Esophagus mucosa (tissue), 1 donor: Measurements from ENCODE around the gene ADGRG2. TPM values are rescaled to one million over a fixed set of nuclear protein-coding genes. Genes with fewer than 3 reads are reported as not detected.
A peak's percentile ranks its signal among the peaks of the same experiment; 100 is the strongest.
"Not testable (repeated sequence)": the region's sequence is repeated elsewhere in the genome, so short reads cannot be mapped to it uniquely, and the experiment has no call there.

ENCODE experiments used
- ATAC-seq: fragments of 200-7000 bp; cut with Tn5 transposase; one replicate; pipeline ENCODE4 v1.9.1; 2020
- total RNA-seq: library from RNA; stranded (reverse); gene quantifications from one replicate; pipeline ENCODE4 v1.2.4, GENCODE V29; 2023
- donor health status: DM: yes; HTN: yes; CAD: no.

Gene ADGRG2
- total RNA-seq, 1 donor from 2014 or later, result 0.16 TPM

- no peak for ATAC-seq
Measured at GRCh38 chrX:19003756-19004155, 118.5 kb downstream of the ADGRG2 start.

- no peak for ATAC-seq
Measured at GRCh38 chrX:18998653-18999052, 123.6 kb downstream of the ADGRG2 start.

GRCh38 chrX:18997916-18998315 is 124.4 kb downstream of the ADGRG2 start:
- no peak for ATAC-seq

GRCh38 chrX:18996536-18996935 is 125.7 kb downstream of the ADGRG2 start:
- no peak for ATAC-seq

- peak; percentile 54 for ATAC-seq
Measured at GRCh38 chrX:18995221-18995620, 127.0 kb downstream of the ADGRG2 start.

GRCh38 chrX:18994713-18995112 is 127.6 kb downstream of the ADGRG2 start:
- ATAC-seq, result peak; percentile 64

- no peak for ATAC-seq
Measured at GRCh38 chrX:18992829-18993228, 129.4 kb downstream of the ADGRG2 start.

- no peak for ATAC-seq
Measured at GRCh38 chrX:18985186-18985435, 137.2 kb downstream of the ADGRG2 start.

- peak; percentile 97 for ATAC-seq
Measured at GRCh38 chrX:18984381-18985185, 137.7 kb downstream of the ADGRG2 start.

- peak; percentile 72 for ATAC-seq
Measured at GRCh38 chrX:18983666-18984380, 138.4 kb downstream of the ADGRG2 start, which contains the start of gene PHKA2. PHKA2 (minus strand) TSS chrX:18984114; CDS start chrX:18983932, 182 bp downstream.

- no peak for ATAC-seq
Measured at GRCh38 chrX:18981124-18981807, 141.0 kb downstream of the ADGRG2 start.

- not testable (repeated sequence) for ATAC-seq
Measured at GRCh38 chrX:18980262-18980661, 142.0 kb downstream of the ADGRG2 start.

GRCh38 chrX:18974993-18975392 is 147.3 kb downstream of the ADGRG2 start:
- no peak for ATAC-seq

GRCh38 chrX:18973527-18974192 is 148.6 kb downstream of the ADGRG2 start:
- ATAC-seq, result no peak

- ATAC-seq, result no peak
Measured at GRCh38 chrX:18971506-18971905, 150.8 kb downstream of the ADGRG2 start.

- ATAC-seq, result no peak
Measured at GRCh38 chrX:18970465-18970864, 151.8 kb downstream of the ADGRG2 start.

GRCh38 chrX:18966624-18967023 is 155.6 kb downstream of the ADGRG2 start:
- no peak for ATAC-seq

- ATAC-seq, result no peak
Measured at GRCh38 chrX:18964901-18965300, 157.4 kb downstream of the ADGRG2 start.

- peak; percentile 43 for ATAC-seq
Measured at GRCh38 chrX:18964026-18964425, 158.2 kb downstream of the ADGRG2 start.

GRCh38 chrX:18962329-18962728 is 159.9 kb downstream of the ADGRG2 start:
- ATAC-seq, result no peak

- no peak for ATAC-seq
Measured at GRCh38 chrX:18961686-18962085, 160.6 kb downstream of the ADGRG2 start.

- ATAC-seq, result no peak
Measured at GRCh38 chrX:18956303-18957032, 165.8 kb downstream of the ADGRG2 start.
